Bronchial epithelial cell (primary cell): Measurements from ENCODE around the gene ZNF784. TPM values are rescaled to one million over a fixed set of nuclear protein-coding genes. Genes with fewer than 3 reads are reported as not detected.

Source experiments
- DNase-seq: peaks from one replicate; pipeline ENCODE4 v3.0.0-alpha.2; 2010; ENCODE audit warnings: low read depth
- FAIRE-seq: peaks from 2 replicates; lab custom pipeline; 2011; peaks lifted over from hg19 to GRCh38; lab: Jason Lieb, UNC
- H3K27me3 ChIP-seq: 2 replicates; pipeline ENCODE4 v1.5.1; 2011; ENCODE audit warnings: low read length; ENCODE audit not compliant: control insufficient read depth, insufficient read depth
- H3K36me3 ChIP-seq: 2 replicates; pipeline ENCODE4 v1.5.1; 2011; ENCODE audit warnings: low read length; ENCODE audit not compliant: control insufficient read depth, insufficient read depth
- H3K4me3 ChIP-seq: 2 replicates; pipeline ENCODE4 v1.5.1; 2011; ENCODE audit warnings: mild to moderate bottlenecking, low read depth, low read length, control low read depth
- CTCF ChIP-seq: IDR thresholded peaks from 2 replicates; pipeline ENCODE4 v1.5.1; 2011; ENCODE audit warnings: mild to moderate bottlenecking, moderate library complexity, low read length, control low read depth, inconsistent platforms; ENCODE audit not compliant: insufficient read depth, severe bottlenecking
- total RNA-seq: library from RNA; depleted of rRNA; stranded (reverse); fragments of >200 nt; gene quantifications from 2 replicates; pipeline ENCODE4 v1.2.1, GENCODE V29; 2014

ZNF784 gene
- total RNA-seq, 1 donor from 2014 or later = 5.0 TPM

GRCh38 chr19:55670280-55671053 is 46.1 kb upstream of the ZNF784 start:
- Histone ChIP-seq H3K4me3 (no peak overlapping the region), H3K27me3 (no peaks in the 10 kb centered on the region), H3K36me3 (peaks cover 39% of the 10 kb centered on the region)
- FAIRE-seq (peak; percentile 100), DNase-seq (no peak)
- TF ChIP-seq CTCF = no peak

- H3K4me3 ChIP-seq = no peak overlapping the region
- H3K36me3 ChIP-seq = peaks cover 39% of the 10 kb centered on the region
- no peak for TF ChIP-seq CTCF
- FAIRE-seq (no peak), DNase-seq (no peak)
- no peaks in the 10 kb centered on the region for H3K27me3 ChIP-seq
These were observed 45.3 kb upstream of the ZNF784 start for GRCh38 chr19:55669418-55670279.

GRCh38 chr19:55668603-55669348 is 44.4 kb upstream of the ZNF784 start:
- no peak for DNase-seq
- H3K4me3 ChIP-seq = no peak overlapping the region
- no peak for TF ChIP-seq CTCF
- no peaks in the 10 kb centered on the region for H3K27me3 ChIP-seq
- H3K36me3 ChIP-seq = peaks cover 42% of the 10 kb centered on the region
- no peak for FAIRE-seq

- FAIRE-seq (peak; percentile 43), DNase-seq (peak; percentile 39)
- Histone ChIP-seq H3K4me3 (no peak overlapping the region), H3K27me3 (no peaks in the 10 kb centered on the region), H3K36me3 (peaks cover 48% of the 10 kb centered on the region)
- TF ChIP-seq CTCF = no peak
These were observed 43.6 kb upstream of the ZNF784 start for GRCh38 chr19:55667958-55668357.

- H3K36me3 ChIP-seq = peaks cover 51% of the 10 kb centered on the region
- no peak for FAIRE-seq
- H3K27me3 ChIP-seq = no peaks in the 10 kb centered on the region
- no peak overlapping the region for H3K4me3 ChIP-seq
- no peak for DNase-seq
- TF ChIP-seq CTCF = no peak
These were observed 43.1 kb upstream of the ZNF784 start for GRCh38 chr19:55667511-55667910.
